Measurements from ENCODE around the gene PHEX.

GRCh38 chrX:22237479-22237878 lies 205.4 kb downstream of the PHEX start:
- TF ChIP-seq POLR2AphosphoS5 (IDR thresholded peaks at IDR 0.05; ENCODE audit: low read depth, low read length) (no peak), EZH2phosphoT487 (IDR thresholded peaks at IDR 0.05; ENCODE audit: borderline replicate concordance) (no peak), SRF (IDR thresholded peaks at IDR 0.05; ENCODE audit: low read depth) (no peak), EZH2 (IDR thresholded peaks at IDR 0.05) (no peak), CEBPB (IDR thresholded peaks at IDR 0.05; ENCODE audit: low read depth) (no peak), ZBTB33 (IDR thresholded peaks at IDR 0.05; ENCODE audit: extremely low read depth, insufficient replicate concordance, low read length) (no peak), CBX3 (IDR thresholded peaks at IDR 0.05; ENCODE audit: low read depth) (no peak), EGR1 (IDR thresholded peaks at IDR 0.05; ENCODE audit: low read depth) (no peak)
- TF ChIP-seq, protein P1, sequence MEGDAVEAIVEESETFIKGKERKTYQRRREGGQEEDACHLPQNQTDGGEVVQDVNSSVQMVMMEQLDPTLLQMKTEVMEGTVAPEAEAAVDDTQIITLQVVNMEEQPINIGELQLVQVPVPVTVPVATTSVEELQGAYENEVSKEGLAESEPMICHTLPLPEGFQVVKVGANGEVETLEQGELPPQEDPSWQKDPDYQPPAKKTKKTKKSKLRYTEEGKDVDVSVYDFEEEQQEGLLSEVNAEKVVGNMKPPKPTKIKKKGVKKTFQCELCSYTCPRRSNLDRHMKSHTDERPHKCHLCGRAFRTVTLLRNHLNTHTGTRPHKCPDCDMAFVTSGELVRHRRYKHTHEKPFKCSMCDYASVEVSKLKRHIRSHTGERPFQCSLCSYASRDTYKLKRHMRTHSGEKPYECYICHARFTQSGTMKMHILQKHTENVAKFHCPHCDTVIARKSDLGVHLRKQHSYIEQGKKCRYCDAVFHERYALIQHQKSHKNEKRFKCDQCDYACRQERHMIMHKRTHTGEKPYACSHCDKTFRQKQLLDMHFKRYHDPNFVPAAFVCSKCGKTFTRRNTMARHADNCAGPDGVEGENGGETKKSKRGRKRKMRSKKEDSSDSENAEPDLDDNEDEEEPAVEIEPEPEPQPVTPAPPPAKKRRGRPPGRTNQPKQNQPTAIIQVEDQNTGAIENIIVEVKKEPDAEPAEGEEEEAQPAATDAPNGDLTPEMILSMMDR (IDR thresholded peaks at IDR 0.05 in 2 of 3, conservative IDR thresholded peaks at IDR 0.05 in 1 of 3; ENCODE audit: borderline replicate concordance in 1 of 3, insufficient read depth in 1 of 3, low read depth in 2 of 3, low read length in 2 of 3), result no peak
- TF ChIP-seq, protein P2, sequence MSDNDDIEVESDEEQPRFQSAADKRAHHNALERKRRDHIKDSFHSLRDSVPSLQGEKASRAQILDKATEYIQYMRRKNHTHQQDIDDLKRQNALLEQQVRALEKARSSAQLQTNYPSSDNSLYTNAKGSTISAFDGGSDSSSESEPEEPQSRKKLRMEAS (IDR thresholded peaks at IDR 0.05), result no peak

Measured in HCT116 (cell line).